Endothelial cell of umbilical vein (primary cell): Measurements from ENCODE around the gene LMBR1L. TPM values are rescaled to one million over a fixed set of nuclear protein-coding genes. Genes with fewer than 3 reads are reported as not detected.

Experiments
- BruUV-seq: library from RNA; stranded (reverse); fragments of 400-500 nt; replicated peaks from 2 replicates; lab custom pipeline; 2021; lab: Mats Ljungman, UMichigan
- CTCF ChIA-PET: fragments of 300-600, 350-600 bp; sonication (Branson Sonifier 250); formaldehyde crosslinking; loops from one replicate; lab custom pipeline; 2021; ENCODE audit warnings: antibody characterized with exemption, inconsistent platforms; lab: Charles Lee
- POLR2A ChIA-PET: fragments of 300-600, 350-600 bp; sonication (Branson Sonifier 250); formaldehyde crosslinking; loops from one replicate; lab custom pipeline; 2021; ENCODE audit warnings: antibody characterized with exemption, inconsistent platforms; lab: Charles Lee
- DNase-seq: peaks from one replicate; pipeline ENCODE4 v3.0.0-alpha.2; 2011; ENCODE audit warnings: low read depth, low spot score
- FAIRE-seq: peaks from 2 replicates; lab custom pipeline; 2011; peaks lifted over from hg19 to GRCh38; lab: Jason Lieb, UNC
- H2AFZ ChIP-seq: 2 replicates; pipeline ENCODE4 v1.6.0; 2012; ENCODE audit warnings: low read depth, low read length, control low read depth, inconsistent platforms
- H3K27ac ChIP-seq: 2 replicates; pipeline ENCODE4 v1.5.1; 2011; ENCODE audit warnings: low read depth, mild to moderate bottlenecking, control low read depth, low read length, moderate library complexity; ENCODE audit not compliant: insufficient read depth
- H3K27me3 ChIP-seq, 2 experiments: 2 replicates each; pipeline versions ENCODE4 v1.6.0 to v1.6.1; 2011; ENCODE audit warnings: low read length in 2 of 2, mixed read lengths in 1 of 2; ENCODE audit not compliant: control insufficient read depth in 2 of 2, insufficient read depth in 2 of 2
- H3K36me3 ChIP-seq, 2 experiments: 2 replicates in 1 of 2; 3 replicates in 1 of 2; pipeline ENCODE4 v1.5.1; 2011; ENCODE audit warnings: low read length in 2 of 2, mild to moderate bottlenecking in 1 of 2, moderate library complexity in 1 of 2; ENCODE audit not compliant: control insufficient read depth in 2 of 2, insufficient read depth in 2 of 2; ENCODE audit errors: extremely low read depth in 1 of 2
- H3K4me1 ChIP-seq: 3 replicates; pipeline ENCODE4 v1.5.1; 2011; ENCODE audit warnings: mild to moderate bottlenecking, low read length; ENCODE audit not compliant: control insufficient read depth, insufficient read depth; ENCODE audit errors: extremely low read depth
- H3K4me2 ChIP-seq: 2 replicates; pipeline ENCODE4 v1.6.1; 2011; ENCODE audit warnings: low read length, control low read depth, mixed read lengths; ENCODE audit not compliant: insufficient read depth
- H3K4me3 ChIP-seq, 3 experiments: fragments of 200-600 bp in 1 of 3; sonication (generic), shearing (Covaris generic) in 1 of 3; replicated peaks in 1 of 3; 2 replicates each; pipeline ENCODE4 v1.5.1; 2011 to 2016; ENCODE audit warnings: control low read depth in 3 of 3, low read length in 3 of 3, mild to moderate bottlenecking in 2 of 3, inconsistent platforms in 1 of 3, low read depth in 1 of 3, moderate library complexity in 1 of 3; ENCODE audit not compliant: insufficient read depth in 1 of 3
- H3K79me2 ChIP-seq: 2 replicates; pipeline ENCODE4 v1.6.0; 2012; ENCODE audit warnings: low read length, inconsistent platforms; ENCODE audit not compliant: control insufficient read depth, insufficient read depth
- H3K9ac ChIP-seq: replicated peaks from 2 replicates; pipeline ENCODE3; 2011; ENCODE audit warnings: low read length, control low read depth; ENCODE audit not compliant: insufficient read depth; ENCODE audit errors: extremely low read depth
- H3K9me1 ChIP-seq: replicated peaks from 3 replicates; pipeline ENCODE4 v1.6.0; 2011; ENCODE audit warnings: mild to moderate bottlenecking, low read length; ENCODE audit not compliant: control insufficient read depth, insufficient read depth; ENCODE audit errors: extremely low read depth
- H3K9me3 ChIP-seq: replicated peaks from 2 replicates; pipeline ENCODE4 v1.5.1; 2012; ENCODE audit warnings: low read length, inconsistent platforms; ENCODE audit not compliant: control insufficient read depth, insufficient read depth
- H4K20me1 ChIP-seq: replicated peaks from 2 replicates; pipeline ENCODE3; 2011; ENCODE audit warnings: mild to moderate bottlenecking, low read length; ENCODE audit not compliant: control insufficient read depth, insufficient read depth; ENCODE audit errors: extremely low read depth
- FOS ChIP-seq: IDR thresholded peaks from 2 replicates; pipeline ENCODE4 v1.6.1; 2011; ENCODE audit warnings: mild to moderate bottlenecking, low read length, moderate library complexity, borderline replicate concordance; ENCODE audit not compliant: insufficient read depth
- GATA2 ChIP-seq: IDR thresholded peaks from 2 replicates; pipeline ENCODE4 v1.7.0; 2011; ENCODE audit warnings: low read depth, mild to moderate bottlenecking, moderate library complexity, mixed read lengths, low read length; ENCODE audit not compliant: insufficient read length, insufficient read depth
- JUN ChIP-seq: IDR thresholded peaks from 2 replicates; pipeline ENCODE4 v1.6.1; 2011; ENCODE audit warnings: borderline replicate concordance, low read depth; ENCODE audit not compliant: insufficient read length, insufficient read depth
- MYC ChIP-seq: IDR thresholded peaks from one replicate; pipeline ENCODE4 v1.6.1; 2011; ENCODE audit warnings: mild to moderate bottlenecking, low read depth, low read length
- POLR2A ChIP-seq: IDR thresholded peaks from 2 replicates; pipeline ENCODE4 v1.6.1; 2012; ENCODE audit warnings: low read depth, mild to moderate bottlenecking, control low read depth, low read length
- POLR2AphosphoS5 ChIP-seq: IDR thresholded peaks from 2 replicates; pipeline ENCODE4 v1.6.1; 2012; ENCODE audit warnings: low read depth, mild to moderate bottlenecking, control low read depth, low read length, moderate library complexity; ENCODE audit not compliant: insufficient read depth
- dilution Hi-C: fragments of 300-500 bp; cut with MboI; formaldehyde crosslinking; loops from one replicate; pipeline ENCODE4 v1.15.0; 2019; ENCODE audit warnings: low sequenced_read_pairs; ENCODE audit not compliant: extremely low pct_ligation_motif_present
- intact Hi-C: fragments of 100-400 bp; cut with micrococcal nuclease; formaldehyde crosslinking; loops from one replicate; pipeline ENCODE4 v1.10.0; 2022
- polyA plus RNA-seq, 4 experiments: library from polyadenylated mRNA; depleted of rRNA in 3 of 4; stranded (reverse) in 3 of 4; unstranded in 1 of 4; fragments of >200 nt; gene quantifications; 2 replicates each; pipeline versions ENCODE4 v1.2.1 to v1.2.3, GENCODE V29; 2011 to 2012; ENCODE audit warnings: missing spikeins in 1 of 4
- total RNA-seq: library from RNA; stranded (reverse); gene quantifications from 2 replicates; pipeline ENCODE4 v1.2.3, GENCODE V29; 2021
- TF ChIP-seq, protein P1 (sequence below): IDR thresholded peaks from 2 replicates; pipeline ENCODE4 v1.6.1; 2011; ENCODE audit not compliant: insufficient read depth, insufficient read length

The LMBR1L gene
- total and polyA plus RNA-seq, 2 donors (not counting 3 experiments of a cell fraction or from before 2014, with no cell fraction given): 78.3 to 106 TPM

- Histone ChIP-seq H3K27ac (peak overlapping the region; percentile 93), H3K4me1 (peaks cover 39% of the 10 kb centered on the region), H3K27me3 (no peaks in the 10 kb centered on the region), H3K4me3 (peak overlapping the region; percentile 73 to 97 (median 77)), H4K20me1 (peaks cover 7% of the 10 kb centered on the region), H3K9me3 (no peaks in the 10 kb centered on the region), H3K36me3 (peaks cover 9 to 12% of the 10 kb centered on the region in 2 experiments), H3K4me2 (peak overlapping the region; percentile 96), H2AFZ (no peak overlapping the region), H3K9me1 (no peaks in the 10 kb centered on the region), H3K9ac (peak overlapping the region; percentile 97), H3K79me2 (peaks cover 69% of the 10 kb centered on the region)
- intact Hi-C loops (no loop called here), dilution Hi-C loops (no loop called here)
- FAIRE-seq (no peak), DNase-seq (no peak)
- CTCF ChIA-PET: interaction anchor here (0.8 to 1.5 kb wide), 5 partner anchors 11 to 62 kb away, joined by 3 to 6 read pairs (median 3); partner anchors contain the start of gene LMBR1L
- TF ChIP-seq JUN: no peak
- no TSS peak for BruUV-seq
- POLR2A ChIA-PET: interaction anchor here (1.4 to 2.2 kb wide), 2 partner anchors 11 to 72 kb away, joined by 4 to 6 read pairs; partner anchors contain the start of genes RHEBL1 and TUBA1B
Observed at GRCh38 chr12:49059045-49059298, 51.7 kb downstream of the LMBR1L start.

DNA sequence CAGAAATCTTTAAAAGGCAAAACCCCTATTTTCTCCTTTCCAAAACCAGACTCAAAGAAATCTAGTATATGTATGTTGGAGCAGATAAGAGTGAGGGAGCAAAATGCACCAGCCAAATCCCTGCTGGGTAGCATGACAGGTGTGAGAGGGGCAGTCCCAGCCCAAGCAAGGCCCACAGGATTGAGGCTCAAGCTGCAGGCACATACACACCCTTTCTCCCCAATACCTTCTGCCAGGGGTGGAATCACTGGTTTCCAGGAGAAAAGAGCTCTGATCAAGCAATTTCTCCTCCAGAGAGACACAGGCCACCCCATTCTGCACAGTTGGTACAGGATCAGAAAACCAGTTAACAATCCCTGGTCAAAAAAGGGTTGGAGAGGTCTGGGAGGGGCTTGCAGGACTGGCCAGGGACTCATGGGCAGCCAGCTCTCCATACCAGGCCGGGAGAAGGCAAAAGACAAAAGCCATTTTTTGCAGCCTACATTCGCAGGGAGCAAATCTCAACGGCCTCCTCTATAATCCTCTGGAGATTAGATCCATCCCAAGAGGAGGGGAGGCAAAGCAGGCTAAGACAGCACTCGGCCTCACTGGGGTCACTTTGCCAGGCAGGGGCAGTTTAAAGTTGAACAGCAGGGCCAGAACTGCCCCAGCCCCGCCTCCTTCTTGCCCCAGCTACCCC is 52.1 kb downstream of the LMBR1L start:
- no peaks in the 10 kb centered on the region for H3K9me1 ChIP-seq
- peaks cover 14 to 17% of the 10 kb centered on the region in 2 experiments for H3K36me3 ChIP-seq
- no peak overlapping the region for H3K27ac ChIP-seq
- intact Hi-C loops (no loop called here), dilution Hi-C loops (no loop called here)
- CTCF ChIA-PET: interaction anchor here (0.8 to 3.1 kb wide), 7 partner anchors 10 to 62 kb away, joined by 3 to 10 read pairs (median 5); partner anchors contain the start of gene LMBR1L
- H2AFZ ChIP-seq: no peak overlapping the region
- no peak for TF ChIP-seq POLR2AphosphoS5
- TF ChIP-seq FOS: no peak
- TF ChIP-seq MYC: no peak
- no peak for TF ChIP-seq JUN
- no peak for TF ChIP-seq POLR2A
- TF ChIP-seq GATA2: no peak
- TF ChIP-seq, protein P1, sequence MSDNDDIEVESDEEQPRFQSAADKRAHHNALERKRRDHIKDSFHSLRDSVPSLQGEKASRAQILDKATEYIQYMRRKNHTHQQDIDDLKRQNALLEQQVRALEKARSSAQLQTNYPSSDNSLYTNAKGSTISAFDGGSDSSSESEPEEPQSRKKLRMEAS: no peak
- no peaks in the 10 kb centered on the region for H3K9me3 ChIP-seq
- peaks cover 7% of the 10 kb centered on the region for H4K20me1 ChIP-seq
- no TSS peak for BruUV-seq
- peak overlapping the region; percentile 97 for H3K9ac ChIP-seq
- H3K4me1 ChIP-seq: peaks cover 39% of the 10 kb centered on the region
- DNase-seq (no peak), FAIRE-seq (no peak)
- POLR2A ChIA-PET: interaction anchor here (0.8 to 2.2 kb wide), 3 partner anchors 11 to 73 kb away, joined by 3 to 6 read pairs (median 4); partner anchors contain the start of genes RHEBL1 and TUBA1B
- H3K79me2 ChIP-seq: peaks cover 74% of the 10 kb centered on the region
- no peaks in the 10 kb centered on the region for H3K27me3 ChIP-seq
- peak overlapping the region; percentile 96 for H3K4me2 ChIP-seq
- peak overlapping the region; percentile 73 to 97 (median 77) for H3K4me3 ChIP-seq
